Activated gamma-delta T cell treated with anti-CD3 and anti-CD28 coated beads, Interleukin-2, amount 50 U/mL, for 16 hours (primary cell): ENCODE data around the gene KLHDC7A.

Source experiments
- DNase-seq: peaks from one replicate; pipeline ENCODE4 v3.0.0-alpha.2; 2020; ENCODE audit warnings: low read depth

KLHDC7A gene

GRCh38 chr1:18508084-18508483, 27.4 kb downstream of the KLHDC7A start:
- no peak for DNase-seq

DNA sequence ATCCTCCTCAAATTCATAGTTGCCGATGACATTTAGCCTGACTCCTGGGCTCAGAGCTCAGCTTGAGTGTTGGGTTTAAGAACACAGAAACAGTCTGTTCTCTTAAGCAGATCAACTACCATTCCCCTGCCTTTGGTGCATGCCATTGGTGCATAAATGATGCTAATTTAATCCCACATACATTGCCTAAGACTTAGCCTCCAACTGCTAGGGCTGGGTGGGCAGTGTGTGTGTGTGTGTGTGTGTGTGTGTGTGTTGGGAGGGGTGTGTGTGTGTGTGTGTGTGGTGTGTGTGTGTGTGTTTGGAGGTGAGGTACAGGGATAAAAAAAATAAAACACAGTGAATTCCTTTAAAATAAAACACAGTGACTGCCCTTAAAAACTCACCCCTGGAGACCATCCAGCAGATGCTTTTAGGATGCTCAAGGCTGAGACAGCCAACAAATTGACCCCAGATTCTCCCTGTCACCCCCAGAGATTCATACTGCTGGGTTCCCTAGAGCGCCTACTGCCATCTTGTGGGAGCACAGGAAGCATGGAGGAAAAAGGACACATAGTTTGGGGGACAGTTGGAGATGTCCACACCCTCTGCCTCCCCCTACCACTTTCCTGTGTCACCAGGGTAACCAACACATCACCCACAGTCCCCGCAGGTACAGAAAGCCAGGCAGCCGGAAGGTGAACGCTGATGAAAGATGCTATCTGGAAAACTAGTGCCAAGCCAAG, 30.6 kb downstream of the KLHDC7A start:
- DNase-seq, result no peak

DNA sequence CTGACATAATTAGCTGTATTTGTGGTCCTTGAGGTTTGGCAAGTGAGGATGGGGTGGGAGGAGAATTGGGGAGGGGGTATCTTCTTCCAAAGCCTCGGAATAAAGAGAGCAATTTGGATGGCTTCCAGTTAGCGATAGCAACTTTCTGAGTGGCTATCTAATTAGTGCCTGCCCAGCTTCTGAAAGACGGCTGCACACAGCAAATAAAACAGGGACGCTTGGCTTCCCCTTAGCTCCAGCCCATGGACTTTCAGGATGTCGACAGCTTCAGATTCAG, 31.1 kb downstream of the KLHDC7A start:
- DNase-seq, result no peak

- DNase-seq, result no peak
These were observed 32.2 kb downstream of the KLHDC7A start for GRCh38 chr1:18512883-18513282.

GRCh38 chr1:18513995-18514394, 33.3 kb downstream of the KLHDC7A start:
- no peak for DNase-seq

DNA sequence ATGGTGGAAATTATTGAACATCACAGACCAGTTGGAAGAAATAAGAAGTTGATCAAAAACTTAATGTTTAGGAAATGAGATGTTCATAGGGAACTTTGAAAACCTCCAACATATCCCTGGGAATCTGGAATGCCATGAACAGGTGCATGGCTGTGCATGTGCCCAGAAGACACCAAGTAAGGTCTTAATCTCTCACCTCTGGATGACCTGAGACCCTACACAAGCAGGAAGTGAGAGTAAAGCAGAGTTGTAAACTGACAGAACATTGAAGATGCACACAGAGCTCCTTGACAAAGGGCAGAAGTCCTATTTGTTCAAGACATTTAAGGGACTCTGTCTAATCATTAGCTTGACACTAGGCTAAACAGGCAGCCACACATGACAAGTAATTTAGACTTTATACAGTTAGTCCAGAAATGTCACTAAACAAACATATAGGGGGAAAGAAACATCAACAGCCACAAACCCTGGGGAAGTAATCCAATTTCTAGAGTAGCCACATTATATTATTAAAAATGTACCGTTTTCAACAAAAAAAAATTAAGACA, 34.5 kb downstream of the KLHDC7A start:
- DNase-seq, result no peak

DNA sequence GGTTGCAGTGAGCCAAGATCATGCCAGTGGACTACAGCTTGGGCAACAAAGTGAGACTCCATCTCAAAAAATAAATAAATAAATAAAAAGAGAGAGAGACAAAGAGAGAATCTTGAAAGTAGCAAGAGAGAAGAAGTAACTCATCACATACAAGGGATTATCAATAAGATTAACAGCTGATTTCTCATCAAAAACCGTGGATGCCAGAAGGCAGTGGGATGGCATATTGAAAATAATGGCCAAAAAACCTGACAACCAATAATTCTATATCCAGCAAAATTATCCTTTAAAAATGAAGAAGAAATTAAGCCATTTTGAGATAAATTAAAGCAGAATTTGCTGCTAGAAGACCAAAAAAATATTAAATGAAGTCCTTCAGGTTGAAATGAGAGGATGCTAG, 35.7 kb downstream of the KLHDC7A start:
- no peak for DNase-seq

DNA sequence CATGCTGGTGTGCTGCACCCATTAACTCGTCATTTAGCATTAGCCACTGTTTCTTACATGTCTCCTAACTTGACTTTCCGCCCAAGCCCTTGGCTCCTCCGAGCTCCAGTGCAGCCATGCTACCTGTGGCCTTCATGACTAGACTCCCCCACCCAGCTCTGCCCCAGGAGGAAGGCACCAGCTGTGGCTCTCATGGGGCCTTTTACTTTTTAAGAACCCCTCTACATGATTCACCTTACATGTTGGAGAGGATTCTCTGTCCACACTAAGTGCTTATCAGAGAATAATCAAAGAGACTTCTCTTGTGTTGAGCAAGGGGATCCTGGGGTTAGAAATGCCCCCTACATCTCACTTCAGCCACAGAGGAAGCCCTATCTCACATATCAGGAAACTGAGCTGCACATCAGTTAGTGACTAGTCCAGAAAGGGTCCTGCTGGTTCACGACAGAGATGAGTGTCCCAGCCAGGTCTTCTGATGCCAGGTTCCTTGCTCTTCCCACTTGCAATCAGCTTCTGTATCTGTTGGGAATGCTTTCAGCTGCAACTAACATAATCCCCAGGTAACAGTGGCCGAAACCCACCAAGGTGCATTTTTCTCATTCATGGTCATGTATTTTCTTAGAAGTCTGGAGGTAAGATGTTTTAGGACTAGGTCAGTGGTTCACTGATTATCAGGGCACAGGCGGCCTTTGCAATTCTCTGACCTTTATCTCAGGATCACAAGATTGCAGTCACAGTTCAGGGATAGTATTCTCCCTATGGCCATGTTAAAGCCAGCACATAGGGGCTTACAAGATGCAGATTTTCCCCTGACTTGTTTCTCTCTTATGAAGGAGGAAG, 45.9 kb downstream of the KLHDC7A start:
- DNase-seq, result no peak

GRCh38 chr1:18527514-18527913, 46.8 kb downstream of the KLHDC7A start:
- DNase-seq, result no peak

DNA sequence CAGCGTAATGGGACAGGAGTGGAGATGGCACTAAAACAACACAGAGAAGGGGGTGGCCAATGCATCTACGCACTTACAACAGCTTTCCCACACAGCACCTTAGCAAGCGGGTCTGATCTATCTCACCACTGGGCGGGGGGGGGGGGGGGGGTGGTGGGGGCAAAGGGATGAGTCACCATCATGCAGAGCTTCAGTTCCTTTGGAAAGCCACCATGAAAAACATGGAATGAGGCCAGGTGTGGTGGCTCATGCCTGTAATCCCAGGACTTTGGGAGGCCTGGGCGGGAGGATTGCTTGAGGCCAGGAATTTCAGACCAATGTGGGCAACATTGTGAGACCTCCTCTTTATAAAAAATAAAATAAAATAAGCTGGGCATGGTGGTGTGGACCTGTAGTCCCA, 47.2 kb downstream of the KLHDC7A start:
- DNase-seq, result no peak

DNA sequence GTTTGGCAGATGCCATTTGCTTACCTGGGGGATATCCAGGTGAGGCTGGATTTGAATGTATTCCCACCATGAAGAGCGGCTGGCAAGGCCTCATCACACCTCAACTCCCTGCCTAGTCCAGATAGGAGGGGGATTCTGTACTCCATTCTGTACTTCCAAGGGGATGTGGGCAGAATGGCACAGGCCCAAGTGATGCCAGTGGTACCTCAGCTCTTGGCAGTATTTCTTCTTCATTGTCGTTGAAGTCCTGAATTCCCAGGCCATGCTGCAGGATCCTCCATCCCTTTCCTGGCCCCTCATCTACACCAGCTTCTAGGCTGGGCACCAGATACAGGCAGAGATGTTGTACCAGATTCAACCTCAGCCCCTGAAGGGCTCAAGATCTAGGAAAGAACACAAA, 47.9 kb downstream of the KLHDC7A start:
- DNase-seq, result no peak

DNA sequence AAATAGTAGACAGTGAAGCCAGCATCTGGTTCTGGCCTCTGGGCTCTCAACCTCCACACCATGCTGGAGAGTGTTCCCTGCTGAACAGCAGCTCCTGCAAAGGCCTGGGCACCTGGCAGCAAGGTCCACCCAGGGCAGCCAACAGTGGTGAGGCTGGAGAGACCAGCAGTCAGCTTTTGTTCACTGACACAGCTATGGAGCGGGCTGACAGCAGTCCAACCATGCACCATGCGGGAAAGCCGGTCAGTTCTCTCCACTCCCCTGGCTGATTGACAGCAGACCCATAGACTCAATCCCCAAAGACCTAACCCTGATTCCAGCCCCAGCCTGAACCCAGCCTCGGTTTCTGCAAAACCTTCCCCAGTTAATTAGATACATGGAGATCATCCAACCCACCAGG, 49.0 kb downstream of the KLHDC7A start:
- no peak for DNase-seq

- DNase-seq, result no peak
These were observed 50.1 kb downstream of the KLHDC7A start for GRCh38 chr1:18530587-18531502.

DNA sequence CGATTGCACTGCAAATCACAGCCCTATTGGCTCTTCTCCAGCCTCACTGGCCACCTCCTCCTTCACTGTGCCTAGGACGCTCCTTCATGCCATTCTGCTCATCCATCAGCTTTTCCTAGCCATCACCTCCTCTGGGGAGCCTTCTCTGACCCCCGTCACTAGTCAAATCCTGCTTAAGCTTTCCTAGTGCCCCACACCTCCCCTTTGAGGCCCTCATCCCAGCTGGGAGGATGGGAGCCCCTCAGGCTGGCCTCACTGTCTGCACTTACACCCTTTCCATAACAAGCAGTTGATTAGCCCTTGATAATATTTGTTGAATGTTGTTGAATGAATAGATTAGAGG, 50.7 kb downstream of the KLHDC7A start:
- DNase-seq, result no peak

DNA sequence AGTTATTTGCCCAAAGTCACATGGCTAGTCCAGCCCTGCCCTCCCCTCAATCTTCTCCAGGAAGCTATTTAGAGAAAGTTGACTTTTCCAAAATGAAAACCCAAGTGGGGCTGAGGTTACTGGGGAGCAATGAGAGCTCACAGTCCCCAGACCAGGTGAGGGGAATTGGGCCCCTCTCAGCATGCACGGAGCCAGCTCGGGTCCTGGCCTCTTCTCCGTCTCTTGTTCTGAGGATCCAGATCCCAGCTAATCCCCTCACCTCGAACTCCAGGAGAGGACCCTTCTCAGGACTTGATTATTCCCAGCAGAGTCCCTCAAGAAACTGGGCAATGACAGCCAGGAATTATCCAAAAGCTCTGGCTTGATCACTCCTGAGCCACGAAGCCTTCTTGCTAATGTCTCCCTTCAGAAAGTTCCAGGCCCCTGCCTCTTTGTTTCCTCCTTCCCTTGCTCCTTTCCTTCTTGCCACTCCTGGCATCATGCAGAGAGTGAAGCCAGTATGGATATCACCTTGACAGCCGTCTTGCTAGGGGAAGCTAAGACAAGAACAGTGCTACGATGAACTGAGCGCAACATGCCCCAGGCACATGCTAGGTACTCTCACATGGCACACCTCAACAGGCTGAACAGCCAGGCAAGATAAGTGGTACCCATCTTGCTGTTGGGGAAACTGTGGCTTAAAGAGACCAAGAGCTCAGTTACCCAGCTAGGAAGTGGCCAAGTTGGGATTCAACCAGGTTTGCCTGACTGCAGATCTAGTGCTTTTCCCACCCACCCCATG, 51.9 kb downstream of the KLHDC7A start:
- no peak for DNase-seq

DNA sequence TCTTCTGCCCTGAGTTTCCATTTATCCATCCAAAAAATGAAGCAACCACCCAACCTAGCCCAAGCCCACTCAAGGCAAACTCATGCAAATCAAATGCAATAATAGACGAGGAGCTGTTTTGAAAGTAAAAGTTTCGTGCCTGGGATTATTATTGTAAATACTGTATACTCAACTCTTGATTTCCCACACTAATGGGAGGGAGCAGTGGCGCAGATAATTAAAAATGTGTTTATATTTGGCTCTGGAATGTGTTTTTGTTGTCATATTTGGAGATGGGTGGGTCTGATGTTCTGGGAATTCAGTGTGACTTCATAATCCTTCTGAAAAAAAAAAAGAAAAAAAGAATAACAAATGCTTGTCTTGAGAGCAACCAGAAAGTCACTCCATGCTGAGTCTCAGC, 52.5 kb downstream of the KLHDC7A start:
- DNase-seq, result no peak

DNA sequence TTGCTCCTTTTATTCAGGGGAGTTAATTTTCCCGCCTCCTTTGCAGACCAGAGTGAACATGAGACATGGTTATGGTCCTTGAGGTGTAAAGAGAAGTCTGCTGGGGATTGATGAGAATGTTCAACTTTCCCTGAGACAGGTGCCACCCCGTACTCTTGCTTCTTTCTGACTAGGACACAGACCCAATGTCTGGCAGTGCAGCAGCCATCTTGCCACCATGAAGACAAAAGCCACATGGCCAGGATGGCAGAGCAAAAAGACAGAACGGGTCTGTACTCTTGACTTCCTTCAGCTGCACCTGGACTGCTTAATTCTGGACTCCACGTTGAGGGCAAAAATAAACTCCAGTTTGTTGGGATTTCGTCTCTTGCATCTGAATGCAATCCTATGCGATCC, 54.1 kb downstream of the KLHDC7A start:
- DNase-seq, result no peak
